Superior temporal gyrus (tissue), 1 donor: ENCODE results near the gene WDR41.
"Not testable (repeated sequence)": the region's sequence is repeated elsewhere in the genome, so short reads cannot be mapped to it uniquely, and the experiment has no call there.

Experiments
- DNase-seq: peaks from one replicate; pipeline ENCODE4 v3.0.0-alpha.2; 2016; ENCODE audit errors: extremely low spot score

WDR41 gene

GRCh38 chr5:77491783-77492652 lies at the start of gene WDR41:
TSS of gene WDR41 (minus strand) at chr5:77492316. CDS start at chr5:77492220, 96 bp downstream.
- DNase-seq: peak; percentile 88

- DNase-seq: no peak
These were observed 39.2 kb upstream of the WDR41 start for GRCh38 chr5:77531297-77531696.

GRCh38 chr5:77518304-77518703 lies 26.2 kb upstream of the WDR41 start:
- DNase-seq: no peak

- no peak for DNase-seq
These were observed 22.3 kb upstream of the WDR41 start for GRCh38 chr5:77514457-77514856.

- no peak for DNase-seq
These were observed 21.2 kb upstream of the WDR41 start for GRCh38 chr5:77513321-77513720.

GRCh38 chr5:77501132-77501531 lies 9.0 kb upstream of the WDR41 start:
- not testable (repeated sequence) for DNase-seq

GRCh38 chr5:77499973-77500372 lies 7.9 kb upstream of the WDR41 start:
- DNase-seq: no peak

- no peak for DNase-seq
These were observed 7.3 kb upstream of the WDR41 start for GRCh38 chr5:77499441-77499840.

- DNase-seq: no peak
These were observed 6.8 kb upstream of the WDR41 start for GRCh38 chr5:77498952-77499351.

- DNase-seq: no peak
These were observed 2.8 kb upstream of the WDR41 start for GRCh38 chr5:77494935-77495334.

- DNase-seq: no peak
These were observed 511 bp upstream of the WDR41 start for GRCh38 chr5:77492653-77493000.

GRCh38 chr5:77490741-77491344 lies 1.3 kb downstream of the WDR41 start:
- DNase-seq: not testable (repeated sequence)

GRCh38 chr5:77486344-77486962 lies 5.7 kb downstream of the WDR41 start:
- no peak for DNase-seq

GRCh38 chr5:77483682-77484081 lies 8.4 kb downstream of the WDR41 start:
- DNase-seq: no peak

GRCh38 chr5:77475041-77475440 lies 17.1 kb downstream of the WDR41 start:
- DNase-seq: not testable (repeated sequence)

GRCh38 chr5:77468875-77469274 lies 23.2 kb downstream of the WDR41 start:
- DNase-seq: not testable (repeated sequence)

GRCh38 chr5:77463905-77464304 lies 28.2 kb downstream of the WDR41 start:
- DNase-seq: no peak

- no peak for DNase-seq
These were observed 30.8 kb downstream of the WDR41 start for GRCh38 chr5:77461287-77461686.

- DNase-seq: no peak
These were observed 38.0 kb downstream of the WDR41 start for GRCh38 chr5:77454123-77454522.

- no peak for DNase-seq
These were observed 39.8 kb downstream of the WDR41 start for GRCh38 chr5:77452351-77452750.

GRCh38 chr5:77449981-77450380 lies 42.1 kb downstream of the WDR41 start:
- no peak for DNase-seq

GRCh38 chr5:77449277-77449676 lies 42.8 kb downstream of the WDR41 start:
- DNase-seq: peak; percentile 73

GRCh38 chr5:77448831-77449230 lies 43.3 kb downstream of the WDR41 start:
- no peak for DNase-seq
